Hepatocyte (in vitro differentiated cells): ENCODE data around the gene GALNT17. TPM values are rescaled to one million over a fixed set of nuclear protein-coding genes. Genes with fewer than 3 reads are reported as not detected.

Source experiments
- DNase-seq: peaks from one replicate; pipeline ENCODE4 v3.0.0-alpha.2; 2016; ENCODE audit warnings: low spot score
- H2AFZ ChIP-seq: fragments of 200-600 bp; sonication (generic); 2 replicates; pipeline ENCODE4 v1.6.0; 2016; ENCODE audit warnings: antibody characterized with exemption, mild to moderate bottlenecking
- H3K27ac ChIP-seq: fragments of 200-600 bp; sonication (generic); 2 replicates; pipeline ENCODE4 v1.5.1; 2016; ENCODE audit warnings: mild to moderate bottlenecking
- H3K27me3 ChIP-seq: fragments of 200-600 bp; sonication (generic); 2 replicates; pipeline ENCODE4 v1.6.1; 2016
- H3K36me3 ChIP-seq: fragments of 200-600 bp; sonication (generic); replicated peaks from 2 replicates; pipeline ENCODE4 v1.5.1; 2016; ENCODE audit warnings: low read depth; ENCODE audit not compliant: insufficient read depth
- H3K4me1 ChIP-seq: fragments of 200-600 bp; sonication (generic); 2 replicates; pipeline ENCODE4 v1.5.1; 2016; ENCODE audit warnings: mild to moderate bottlenecking, moderate library complexity; ENCODE audit not compliant: insufficient read depth
- H3K4me2 ChIP-seq: fragments of 200-600 bp; sonication (generic); 2 replicates; pipeline ENCODE4 v1.6.0; 2016
- H3K4me3 ChIP-seq: fragments of 200-600 bp; sonication (generic); 2 replicates; pipeline ENCODE4 v1.5.1; 2016; ENCODE audit warnings: mild to moderate bottlenecking
- H3K79me2 ChIP-seq: fragments of 200-600 bp; sonication (generic); 2 replicates; pipeline ENCODE4 v1.6.0; 2017; ENCODE audit warnings: mild to moderate bottlenecking
- H3K9me2 ChIP-seq: fragments of 200-600 bp; sonication (generic); replicated peaks from 2 replicates; pipeline ENCODE4 v1.6.0; 2017; ENCODE audit warnings: mild to moderate bottlenecking; ENCODE audit not compliant: insufficient read depth
- H3K9me3 ChIP-seq: fragments of 200-600 bp; sonication (generic); 2 replicates; pipeline ENCODE4 v1.5.1; 2016; ENCODE audit warnings: low read depth, mild to moderate bottlenecking
- H4K20me1 ChIP-seq: fragments of 200-600 bp; sonication (generic); 2 replicates; pipeline ENCODE4 v1.6.0; 2016; ENCODE audit warnings: mild to moderate bottlenecking; ENCODE audit not compliant: insufficient read depth, poor library complexity, severe bottlenecking
- EZH2 ChIP-seq: fragments of 200-600 bp; sonication (generic); IDR thresholded peaks from 2 replicates; pipeline ENCODE4 v1.6.1; 2016; ENCODE audit warnings: antibody characterized with exemption, mild to moderate bottlenecking, borderline replicate concordance
- EZH2phosphoT487 ChIP-seq: fragments of 200-600 bp; sonication (generic); IDR thresholded peaks from one replicate; pipeline ENCODE4 v1.6.1; 2018; ENCODE audit warnings: antibody characterized with exemption, mild to moderate bottlenecking, low read depth, moderate library complexity; ENCODE audit not compliant: unreplicated experiment, severe bottlenecking
- WGBS: methylation state at CpG from one replicate; pipeline ENCODE4 v1.1.6; 2016; ENCODE audit warnings: low lambda C conversion rate; ENCODE audit errors: missing lambda C conversion rate; 5-methylcytosine and 5-hydroxymethylcytosine counted together
- polyA plus RNA-seq: library from polyadenylated mRNA; unstranded; fragments of >200 nt; fragmentation: Nextera tagmentation; extraction: Ambion mirVana; gene quantifications from 2 replicates; pipeline ENCODE4 v1.2.1, GENCODE V29; 2016
- total RNA-seq: library from RNA; depleted of rRNA; stranded (reverse); fragments of >200 nt; gene quantifications from 2 replicates; pipeline ENCODE4 v1.2.3, GENCODE V29; 2014
- TF ChIP-seq, protein P1 (sequence below): fragments of 200-600 bp; sonication (generic); IDR thresholded peaks from 2 replicates; pipeline ENCODE4 v1.5.1; 2016; ENCODE audit warnings: antibody characterized with exemption, mild to moderate bottlenecking; ENCODE audit not compliant: poor library complexity

GALNT17 gene
- total and polyA plus RNA-seq, 2 experiments from 2014 or later: 4.3 to 8.1 TPM

DNA sequence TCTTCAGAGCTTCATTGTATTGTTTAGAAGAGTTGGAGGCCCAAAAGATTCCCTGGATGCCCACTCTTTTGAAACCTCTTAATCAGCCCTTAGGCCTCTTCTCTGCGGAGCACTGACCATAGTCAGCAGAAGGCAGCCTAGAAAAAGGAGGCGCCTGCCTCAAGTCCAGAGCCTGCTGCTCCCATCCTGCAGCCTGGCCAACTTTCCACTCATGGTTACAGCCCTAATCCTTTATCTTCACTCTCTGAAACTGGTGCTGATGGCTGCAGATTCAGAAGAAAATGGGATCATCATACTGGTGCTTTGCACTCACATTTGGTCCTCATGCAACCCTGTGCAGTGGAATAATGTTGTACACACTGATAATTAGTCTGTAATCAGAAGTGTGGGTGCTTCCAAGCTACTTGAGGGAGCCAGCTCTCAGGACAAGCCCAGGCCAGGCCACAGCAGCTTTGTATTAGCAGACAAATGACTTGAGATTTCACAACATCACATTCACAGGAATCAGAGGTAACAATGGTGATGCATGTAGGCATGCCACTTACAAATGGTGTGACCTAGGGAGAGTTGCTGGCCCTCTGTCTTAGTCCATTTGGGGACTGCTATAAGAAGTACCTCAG, 272.9 kb downstream of the GALNT17 start:
- H3K9me3 ChIP-seq: no peaks in the 10 kb centered on the region
- no peaks in the 10 kb centered on the region for H3K79me2 ChIP-seq
- H4K20me1 ChIP-seq: no peaks in the 10 kb centered on the region
- no peak overlapping the region for H3K4me2 ChIP-seq
- no peak overlapping the region for H2AFZ ChIP-seq
- H3K27me3 ChIP-seq: no peaks in the 10 kb centered on the region
- 97% methylated on average over 2 of the region's 2 CpGs for WGBS
- H3K36me3 ChIP-seq: no peaks in the 10 kb centered on the region
- no peaks in the 10 kb centered on the region for H3K4me1 ChIP-seq
- H3K27ac ChIP-seq: no peak overlapping the region
- no peak for DNase-seq
- TF ChIP-seq, protein P1, sequence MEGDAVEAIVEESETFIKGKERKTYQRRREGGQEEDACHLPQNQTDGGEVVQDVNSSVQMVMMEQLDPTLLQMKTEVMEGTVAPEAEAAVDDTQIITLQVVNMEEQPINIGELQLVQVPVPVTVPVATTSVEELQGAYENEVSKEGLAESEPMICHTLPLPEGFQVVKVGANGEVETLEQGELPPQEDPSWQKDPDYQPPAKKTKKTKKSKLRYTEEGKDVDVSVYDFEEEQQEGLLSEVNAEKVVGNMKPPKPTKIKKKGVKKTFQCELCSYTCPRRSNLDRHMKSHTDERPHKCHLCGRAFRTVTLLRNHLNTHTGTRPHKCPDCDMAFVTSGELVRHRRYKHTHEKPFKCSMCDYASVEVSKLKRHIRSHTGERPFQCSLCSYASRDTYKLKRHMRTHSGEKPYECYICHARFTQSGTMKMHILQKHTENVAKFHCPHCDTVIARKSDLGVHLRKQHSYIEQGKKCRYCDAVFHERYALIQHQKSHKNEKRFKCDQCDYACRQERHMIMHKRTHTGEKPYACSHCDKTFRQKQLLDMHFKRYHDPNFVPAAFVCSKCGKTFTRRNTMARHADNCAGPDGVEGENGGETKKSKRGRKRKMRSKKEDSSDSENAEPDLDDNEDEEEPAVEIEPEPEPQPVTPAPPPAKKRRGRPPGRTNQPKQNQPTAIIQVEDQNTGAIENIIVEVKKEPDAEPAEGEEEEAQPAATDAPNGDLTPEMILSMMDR: no peak
- no peak for TF ChIP-seq EZH2phosphoT487
- no peak for TF ChIP-seq EZH2
- H3K9me2 ChIP-seq: no peaks in the 10 kb centered on the region
- H3K4me3 ChIP-seq: no peak overlapping the region

DNA sequence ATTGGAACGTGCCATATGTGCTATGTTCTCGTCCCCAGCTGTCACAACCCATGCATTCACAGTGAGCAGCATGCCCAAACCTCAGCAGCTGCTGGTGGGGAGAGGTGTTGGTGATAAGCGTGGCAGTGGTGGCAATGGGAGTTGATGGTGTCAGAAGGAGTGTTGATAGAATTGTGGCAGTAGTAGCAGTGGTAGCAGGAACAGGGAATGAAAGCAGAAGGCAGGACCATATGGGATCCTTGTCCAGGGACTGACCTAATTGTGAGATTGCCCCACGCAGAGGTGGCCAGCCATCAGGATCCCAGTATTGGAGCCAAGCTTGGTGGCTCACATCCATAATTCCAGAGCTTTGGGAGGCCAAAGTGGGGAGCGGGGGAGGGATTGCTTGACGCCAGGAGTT, 276.3 kb downstream of the GALNT17 start:
- H3K27ac ChIP-seq: no peak overlapping the region
- DNase-seq: no peak
- H2AFZ ChIP-seq: no peak overlapping the region
- H3K4me2 ChIP-seq: no peak overlapping the region
- TF ChIP-seq, protein P1: no peak
- TF ChIP-seq EZH2phosphoT487 (no peak), EZH2 (no peak)
- H3K36me3 ChIP-seq: no peaks in the 10 kb centered on the region
- H3K9me3 ChIP-seq: no peaks in the 10 kb centered on the region
- H3K4me1 ChIP-seq: no peaks in the 10 kb centered on the region
- H3K27me3 ChIP-seq: no peaks in the 10 kb centered on the region
- H3K4me3 ChIP-seq: no peak overlapping the region
- 92% methylated on average over 6 of the region's 6 CpGs for WGBS
- no peaks in the 10 kb centered on the region for H3K79me2 ChIP-seq
- H3K9me2 ChIP-seq: no peaks in the 10 kb centered on the region
- H4K20me1 ChIP-seq: no peaks in the 10 kb centered on the region

DNA sequence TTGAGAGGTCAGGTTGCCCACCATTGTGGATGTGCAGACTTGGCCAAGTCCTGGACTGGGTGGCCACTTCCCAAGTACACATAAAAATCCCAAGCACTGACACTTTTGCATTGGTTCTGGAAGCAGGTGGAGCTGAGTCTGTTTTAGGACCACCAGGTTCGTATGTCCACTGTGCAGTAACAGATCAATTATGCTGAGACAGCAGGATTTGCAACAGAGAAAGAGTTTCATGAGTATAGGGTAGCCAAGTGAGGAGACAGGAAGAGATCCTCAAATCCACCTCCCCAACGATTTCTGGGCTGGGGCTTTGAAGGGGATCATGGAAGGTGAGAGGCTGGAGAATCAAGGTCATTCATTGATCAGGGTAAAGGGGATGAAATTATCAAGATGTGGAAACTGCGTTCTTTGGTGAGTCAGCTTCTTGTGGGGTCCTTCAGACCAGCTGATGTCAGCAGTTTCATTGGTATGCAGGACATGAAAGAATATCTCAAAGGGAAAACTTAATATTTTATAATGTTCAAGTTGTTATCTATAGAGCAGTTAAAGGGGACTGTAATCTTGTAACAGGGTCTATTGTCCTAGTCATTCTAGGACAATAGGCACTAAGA, 277.7 kb downstream of the GALNT17 start:
- no peak overlapping the region for H3K4me3 ChIP-seq
- no peaks in the 10 kb centered on the region for H3K9me2 ChIP-seq
- H3K36me3 ChIP-seq: no peaks in the 10 kb centered on the region
- no peaks in the 10 kb centered on the region for H4K20me1 ChIP-seq
- no peak overlapping the region for H3K4me2 ChIP-seq
- no peak for DNase-seq
- no peaks in the 10 kb centered on the region for H3K79me2 ChIP-seq
- H3K27ac ChIP-seq: no peak overlapping the region
- no peaks in the 10 kb centered on the region for H3K27me3 ChIP-seq
- WGBS: 90% methylated on average over 3 of the region's 3 CpGs
- H3K4me1 ChIP-seq: no peaks in the 10 kb centered on the region
- no peak overlapping the region for H2AFZ ChIP-seq
- no peaks in the 10 kb centered on the region for H3K9me3 ChIP-seq
- TF ChIP-seq, protein P1: no peak
- TF ChIP-seq EZH2phosphoT487: no peak
- TF ChIP-seq EZH2: no peak
